ENCODE results near the gene DIAPH3.

- TF ChIP-seq CTCF (IDR thresholded peaks at IDR 0.05; ENCODE audit: low read depth, low read length) (no peak), EZH2phosphoT487 (IDR thresholded peaks at IDR 0.05; ENCODE audit: low read depth) (no peak)
Observed at GRCh38 chr13:59672445-59672844, 491.3 kb downstream of the DIAPH3 start.

Data from OCI-LY3 (cell line).